HepG2 (cell line): ENCODE results near the gene HDGF. TPM values are rescaled to one million over a fixed set of nuclear protein-coding genes. Genes with fewer than 3 reads are reported as not detected.

Source experiments
- IRF9 ChIP-seq: sonication (generic); formaldehyde crosslinking; IDR thresholded peaks from 2 replicates; pipeline ENCODE4 v1.8.0; 2022; ENCODE audit warnings: missing genetic modification reagents, mild to moderate bottlenecking, borderline replicate concordance
- MXD3 ChIP-seq: IDR thresholded peaks from 2 replicates; pipeline ENCODE4 v1.6.1; 2016; ENCODE audit warnings: mild to moderate bottlenecking, missing biosample characterization, missing genetic modification reagents
- RFX5 ChIP-seq: IDR thresholded peaks from 2 replicates; pipeline ENCODE4 v1.6.1; 2011; ENCODE audit warnings: low read depth, low read length, improper control_type of control experiment
- SKIL ChIP-seq: sonication (generic); formaldehyde crosslinking; IDR thresholded peaks from 2 replicates; pipeline ENCODE4 v1.8.0; 2022; ENCODE audit warnings: missing genetic modification reagents, mild to moderate bottlenecking, moderate library complexity, borderline replicate concordance
- SMYD3 ChIP-seq: sonication (generic); formaldehyde crosslinking; IDR thresholded peaks from 2 replicates; pipeline ENCODE4 v1.8.1; 2023; ENCODE audit warnings: mild to moderate bottlenecking, missing genetic modification reagents
- SP4 ChIP-seq: sonication (generic); formaldehyde crosslinking; IDR thresholded peaks from 2 replicates; pipeline ENCODE4 v1.8.1; 2023; ENCODE audit warnings: mild to moderate bottlenecking, missing genetic modification reagents
- SSRP1 ChIP-seq: IDR thresholded peaks from 2 replicates; pipeline ENCODE4 v1.6.1; 2016; ENCODE audit warnings: control low read depth
- TMF1 ChIP-seq: sonication (generic); formaldehyde crosslinking; IDR thresholded peaks from 2 replicates; pipeline ENCODE4 v1.8.1; 2022; ENCODE audit warnings: low read depth, missing genetic modification reagents
- ZNF318 ChIP-seq: sonication (generic); formaldehyde crosslinking; IDR thresholded peaks from 2 replicates; pipeline ENCODE4 v1.4.0; 2020; ENCODE audit warnings: mild to moderate bottlenecking, missing genetic modification reagents
- ZNF609 ChIP-seq: sonication (generic); formaldehyde crosslinking; IDR thresholded peaks from 2 replicates; pipeline ENCODE4 v1.4.0; 2020; ENCODE audit warnings: mild to moderate bottlenecking, missing genetic modification reagents, borderline replicate concordance
- ZNF678 ChIP-seq: sonication (generic); formaldehyde crosslinking; IDR thresholded peaks from 2 replicates; pipeline ENCODE4 v1.4.0; 2020; ENCODE audit warnings: mild to moderate bottlenecking, missing genetic modification reagents
- polyA plus RNA-seq, 8 experiments: library from polyadenylated mRNA; depleted of rRNA in 3 of 8; stranded (reverse) in 7 of 8; unstranded in 1 of 8; fragments of >200 nt; fragmentation: Illumina TruSeq in 4 of 8; extraction: Trizol in 4 of 8; gene quantifications; 2 replicates each; pipeline versions ENCODE4 v1.2.1 to v1.2.3, GENCODE V29; 2011 to 2016; ENCODE audit warnings: low read depth in 4 of 8, missing spikeins in 1 of 8, mixed read lengths in 1 of 8; ENCODE audit not compliant: insufficient read depth in 1 of 8
- total RNA-seq, 5 experiments: library from RNA; depleted of rRNA; stranded (reverse); fragments of >200 nt; fragmentation: Illumina TruSeq; extraction: Trizol; gene quantifications; 2 replicates each; pipeline ENCODE4 v1.2.3, GENCODE V29; 2016; ENCODE audit warnings: low read depth in 1 of 5

HDGF gene
- total and polyA plus RNA-seq, 2 of the 13 experiments (the other 11 are each of a cell fraction or from before 2014, with no cell fraction given) = 156 to 196 TPM

- TF ChIP-seq ZNF318 (CRISPR knock-in tag) (no peak), SP4 (no peak), RFX5 (no peak), ZNF678 (no peak), SKIL (CRISPR knock-in tag) (no peak), IRF9 (CRISPR knock-in tag) (no peak), SMYD3 (no peak), MXD3 (CRISPR knock-in tag) (no peak), SSRP1 (CRISPR knock-in tag) (no peak), TMF1 (no peak), ZNF609 (CRISPR knock-in tag) (no peak)
These were observed 2.6 kb downstream of the HDGF start (continued) for GRCh38 chr1:156748670-156749418.
